T1000 (cell line): ENCODE data around the gene ERBB4.

Source experiments
- DNase-seq: peaks from one replicate; lab custom pipeline; 2025; ENCODE audit warnings: mixed read lengths; lab: John Stamatoyannopoulos, UW

ERBB4 gene

DNA sequence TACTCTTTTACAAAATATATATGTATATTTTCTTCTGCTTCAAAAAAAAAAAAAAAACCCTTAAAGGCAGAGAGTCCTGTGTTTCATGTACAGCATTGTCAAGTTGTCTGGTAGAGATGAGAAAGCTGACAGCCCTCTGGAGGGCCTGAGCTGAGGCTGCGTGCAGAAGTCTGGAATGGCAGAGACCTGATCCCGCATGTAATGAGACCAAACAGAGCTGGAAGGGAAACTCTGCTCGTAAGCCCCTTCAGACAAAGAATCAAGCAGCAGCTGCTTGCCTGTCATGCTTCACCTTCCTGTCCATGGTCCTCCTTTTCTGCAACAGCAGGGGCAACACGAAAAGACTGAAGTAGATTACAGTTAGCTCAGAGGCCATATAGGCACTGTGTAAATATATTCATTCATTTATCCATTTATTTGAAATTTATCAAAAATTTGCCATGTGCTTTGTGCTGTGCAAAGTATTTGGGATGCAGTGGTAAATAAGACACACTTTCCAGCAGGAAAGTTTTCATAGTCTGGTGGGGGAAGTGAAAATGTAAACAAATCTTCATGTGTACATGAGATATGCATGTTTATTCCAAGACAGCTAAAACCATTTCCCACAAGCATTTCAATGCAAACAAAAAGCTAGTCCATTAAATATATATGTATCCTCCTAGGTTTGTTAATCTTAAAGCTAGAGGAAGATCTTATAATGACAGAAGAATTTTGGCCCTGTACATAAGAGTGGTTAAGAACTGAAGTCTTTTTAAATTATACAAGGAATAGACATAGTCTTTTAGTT, 1069.5 kb downstream of the ERBB4 start:
- no peak for DNase-seq

DNA sequence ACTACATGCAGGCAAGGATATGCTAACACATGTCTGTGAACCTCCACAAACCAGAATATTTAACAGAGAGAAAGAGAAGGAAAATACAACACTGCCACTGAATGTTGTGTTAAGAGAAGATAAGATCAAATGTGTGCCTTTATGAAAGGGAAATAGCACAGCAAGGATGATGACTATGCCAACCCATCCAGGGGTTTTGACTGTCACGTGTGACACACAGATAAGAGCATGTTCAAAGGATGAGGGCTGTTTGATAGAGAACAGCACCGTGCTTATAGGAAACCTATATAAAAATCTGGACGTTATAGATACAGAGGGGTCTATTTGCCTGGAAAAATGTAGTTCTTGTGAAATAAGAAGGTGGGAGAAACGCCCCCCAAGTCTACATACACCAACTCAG, 1070.4 kb downstream of the ERBB4 start:
- no peak for DNase-seq

DNA sequence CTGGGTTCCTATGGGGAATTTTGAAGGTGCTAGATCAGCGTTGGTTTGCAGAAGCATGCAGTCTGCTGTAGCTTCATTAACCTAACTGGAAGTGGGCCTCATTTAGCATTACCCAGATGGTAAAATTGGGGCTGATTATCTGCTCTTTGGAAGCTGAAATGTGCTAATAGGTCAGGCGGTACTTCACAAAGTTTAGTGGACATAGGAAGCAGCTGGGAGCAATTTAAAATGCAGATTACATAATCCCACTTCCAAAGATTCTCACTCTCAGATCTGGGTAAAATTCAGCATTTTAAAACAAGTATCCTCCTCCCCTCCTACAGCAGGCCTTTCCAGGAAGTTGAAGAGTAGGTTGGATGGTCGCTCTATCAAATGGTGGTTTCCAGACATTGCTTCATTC, 1075.2 kb downstream of the ERBB4 start:
- DNase-seq = no peak

DNA sequence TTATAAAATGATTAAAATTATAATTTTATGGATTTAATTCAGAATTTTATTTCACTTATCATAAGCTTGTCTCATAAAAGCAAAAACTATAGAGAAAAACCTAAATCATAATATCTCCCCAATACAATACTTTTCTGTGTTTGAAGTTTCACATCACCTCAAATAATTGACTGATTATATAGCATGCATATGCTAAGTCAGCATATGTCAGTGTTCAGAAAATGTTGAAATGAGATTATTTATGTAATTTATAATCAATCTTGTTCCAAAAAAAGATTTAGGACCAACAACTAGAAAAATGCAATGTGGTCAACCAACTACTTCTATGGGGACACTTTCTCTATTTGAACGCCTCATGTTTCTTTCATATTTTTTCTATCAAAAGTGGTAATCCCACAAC, 1079.6 kb downstream of the ERBB4 start:
- DNase-seq = no peak

DNA sequence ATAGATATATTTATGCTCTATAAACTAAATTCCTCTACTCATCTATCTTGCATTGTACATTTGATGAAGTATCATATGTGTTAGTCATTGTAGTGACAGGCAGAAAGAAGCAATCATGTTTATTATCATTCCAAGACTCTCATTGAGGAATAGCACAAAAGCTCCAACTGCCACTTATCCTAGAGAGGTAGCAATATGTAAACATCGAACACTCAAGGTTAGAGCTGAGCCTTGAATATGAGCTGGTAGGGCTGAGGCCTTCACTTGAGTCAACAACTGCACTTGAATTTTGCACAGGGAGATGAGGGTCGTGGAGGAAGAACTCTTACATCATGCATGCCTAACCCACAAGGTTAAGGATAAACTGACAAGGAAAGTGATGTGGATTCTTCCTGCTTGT, 1081.3 kb downstream of the ERBB4 start:
- DNase-seq = no peak

DNA sequence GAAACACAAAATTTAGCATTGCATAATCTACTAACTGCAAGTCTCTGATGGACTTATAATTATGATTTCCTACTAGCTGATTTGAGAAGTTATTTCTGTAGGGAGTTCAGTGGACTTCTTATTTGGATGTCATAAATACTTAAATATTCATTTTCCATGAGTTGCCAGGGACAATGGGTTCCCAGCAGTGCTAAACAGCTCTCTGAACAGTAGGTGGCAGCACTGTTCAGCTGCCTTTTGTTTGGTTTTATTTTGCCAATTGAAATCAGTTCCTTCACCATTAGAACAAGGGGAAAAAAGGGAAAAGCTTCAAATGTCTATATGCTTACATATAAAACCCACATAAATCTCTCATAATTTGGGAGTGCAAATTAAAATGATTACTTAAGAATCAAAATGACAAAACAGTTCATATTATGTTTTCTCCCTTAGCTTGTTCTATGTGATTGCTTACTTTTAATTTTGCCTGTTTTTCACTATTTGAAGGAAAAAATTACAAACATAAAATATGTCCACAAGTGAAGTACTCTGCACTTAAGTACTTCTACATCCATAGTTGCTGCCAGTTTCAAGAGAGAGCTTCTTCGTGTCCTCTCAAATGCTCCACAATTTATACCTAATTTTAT, 1083.3 kb downstream of the ERBB4 start:
- peak; percentile 9 for DNase-seq

DNA sequence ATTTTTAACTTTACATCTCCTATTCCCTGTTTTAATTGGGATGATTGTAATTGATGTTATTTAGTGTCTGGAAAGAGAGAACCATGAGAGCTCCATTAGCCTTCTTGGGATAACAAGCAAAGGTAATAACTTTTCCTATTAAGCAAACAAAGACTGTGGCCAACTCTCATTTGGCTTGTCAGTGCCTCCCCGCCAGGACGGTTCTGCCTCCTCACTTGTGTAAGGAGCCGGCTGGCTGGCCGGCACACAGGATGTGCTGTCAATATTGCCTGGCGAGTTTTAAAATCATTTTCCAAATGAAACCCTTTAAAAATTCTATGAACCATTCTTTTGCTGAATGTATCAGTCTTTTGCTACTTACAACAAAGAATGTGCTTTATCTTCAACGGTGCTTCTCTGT, 1083.9 kb downstream of the ERBB4 start:
- DNase-seq = no peak

DNA sequence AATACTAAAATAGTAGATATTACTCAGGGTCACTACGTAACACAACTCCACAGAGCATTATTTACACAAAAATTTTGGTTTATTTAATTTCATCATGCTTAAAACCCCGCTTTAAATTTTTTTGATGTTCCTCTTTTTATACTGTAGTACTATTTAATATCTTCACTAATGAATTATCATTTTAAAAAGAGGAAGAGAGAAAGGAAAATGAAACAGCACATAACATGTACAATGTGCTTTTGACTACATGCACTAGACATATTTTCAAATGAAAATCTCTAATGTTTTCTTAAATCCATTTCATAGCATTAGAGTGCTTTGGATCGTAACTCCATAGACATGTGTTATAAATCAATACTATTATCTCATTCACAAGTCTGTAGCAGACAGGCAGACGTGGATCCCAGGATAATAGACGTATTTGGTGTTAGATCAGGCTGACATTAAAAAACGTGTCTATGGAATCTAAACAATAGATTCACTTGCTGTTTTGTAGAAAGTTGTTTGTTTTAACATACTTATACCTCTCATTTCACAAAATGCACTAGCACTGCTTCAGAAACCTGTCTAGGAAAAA, 1085.2 kb downstream of the ERBB4 start:
- no peak for DNase-seq

DNA sequence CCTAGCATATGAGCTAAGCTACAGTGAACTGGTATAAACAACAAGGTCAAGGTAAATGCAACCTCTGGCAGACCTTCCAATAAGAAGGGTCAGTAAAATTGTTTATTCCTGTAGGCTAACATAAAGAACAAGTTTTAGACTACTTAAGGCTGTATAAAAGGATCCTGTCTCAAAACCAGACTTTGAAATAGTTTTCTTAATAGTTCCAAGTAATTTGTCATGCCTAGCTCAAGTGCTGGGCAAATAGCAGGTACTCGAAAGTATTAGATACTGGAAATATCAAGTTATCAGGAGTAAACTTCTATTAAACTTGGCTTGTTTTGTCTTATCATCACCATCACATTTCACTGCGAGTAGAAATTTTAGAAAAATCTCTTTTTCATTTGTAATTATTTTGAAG, 1087.0 kb downstream of the ERBB4 start:
- no peak for DNase-seq

DNA sequence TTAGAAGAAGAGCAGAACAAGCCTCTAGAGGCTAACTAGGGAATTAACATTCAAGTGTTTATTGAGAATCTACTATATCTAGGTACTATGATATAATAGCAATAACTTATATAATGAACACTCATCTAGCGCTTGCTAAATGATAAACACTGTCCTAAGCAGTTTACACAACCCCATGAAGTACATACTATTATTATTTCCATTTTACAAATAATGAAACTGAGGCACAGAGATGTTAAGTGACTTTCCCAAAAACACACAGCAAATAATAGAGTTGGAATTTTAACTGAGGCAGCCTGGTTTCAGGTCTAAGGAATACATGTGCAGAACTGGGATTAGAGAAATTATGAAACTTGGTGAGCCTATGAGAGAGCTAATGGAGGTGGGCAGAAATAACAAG, 1088.8 kb downstream of the ERBB4 start:
- no peak for DNase-seq

DNA sequence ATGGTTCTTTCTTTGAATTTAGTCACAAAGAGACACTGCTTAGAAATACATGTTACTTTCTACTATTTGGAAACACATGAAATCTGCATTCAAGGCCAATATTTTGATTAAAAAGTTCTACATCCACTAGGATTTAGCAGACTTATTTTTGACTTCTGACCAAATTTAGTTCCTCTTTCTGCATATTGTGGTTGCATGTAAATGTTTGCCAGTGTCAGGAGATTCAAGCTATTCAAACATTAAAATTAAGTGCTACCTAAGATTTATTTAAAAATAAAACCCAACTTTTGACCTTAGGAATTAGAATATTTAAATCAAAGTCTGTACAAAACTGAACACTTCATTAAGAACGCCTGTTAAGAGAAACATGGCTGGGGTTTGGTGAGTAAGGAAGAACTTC, 1091.1 kb downstream of the ERBB4 start:
- DNase-seq = no peak

DNA sequence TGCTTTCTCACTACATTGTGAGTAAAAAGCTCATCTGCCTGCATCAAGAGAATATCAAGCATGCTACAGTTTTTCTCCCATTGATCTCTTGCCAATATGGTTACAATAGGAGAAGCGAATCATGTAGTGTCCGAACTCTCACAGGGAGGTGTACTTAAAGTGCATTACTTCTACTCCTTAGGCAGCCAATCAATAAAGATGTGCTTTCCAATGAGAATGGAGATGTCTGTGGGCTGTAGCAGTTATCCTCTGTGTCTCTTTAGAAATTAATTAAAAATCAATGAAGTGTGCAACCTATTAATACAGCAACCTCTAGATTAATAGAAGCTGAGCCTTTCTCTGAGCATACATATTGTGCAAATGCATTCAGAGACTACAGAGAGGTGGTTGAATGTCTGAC, 1098.5 kb downstream of the ERBB4 start:
- no peak for DNase-seq

DNA sequence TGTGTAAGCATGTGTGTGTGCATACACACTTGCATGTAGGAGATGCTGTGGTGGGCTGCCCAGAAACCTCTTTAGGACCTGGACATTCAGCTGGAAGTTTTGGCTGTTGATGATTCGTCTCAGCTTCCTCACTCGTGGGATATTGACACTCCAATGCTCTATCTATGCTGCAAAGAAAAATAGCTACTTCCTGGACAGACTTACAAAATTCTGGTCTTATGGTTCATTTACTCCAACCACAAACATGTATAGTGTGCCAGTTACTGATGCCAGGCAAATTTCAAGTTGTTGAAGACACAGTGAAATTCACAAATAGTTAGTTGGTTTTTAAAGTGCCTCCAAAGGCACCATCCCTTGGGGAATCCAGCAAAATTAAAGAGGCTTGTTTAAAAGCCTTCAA, 1099.6 kb downstream of the ERBB4 start:
- DNase-seq = no peak

DNA sequence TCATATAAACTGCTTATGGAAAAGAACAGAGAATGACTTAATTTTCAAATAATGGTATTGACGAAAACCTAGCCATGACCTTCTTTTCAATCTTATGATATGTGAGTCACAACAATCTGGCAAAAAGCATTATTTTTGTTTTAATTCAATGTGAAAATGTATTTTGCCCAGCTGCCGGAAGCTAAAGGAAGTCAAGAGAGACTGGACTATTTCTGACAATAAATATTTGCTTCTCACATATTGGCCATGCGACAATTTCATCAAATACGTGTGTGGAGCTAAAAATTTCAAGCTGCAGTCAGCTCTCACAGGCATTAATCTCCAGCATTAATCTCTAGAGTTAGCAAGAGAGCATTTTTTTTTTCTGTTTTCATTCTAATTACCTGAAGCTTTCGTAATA, 1101.2 kb downstream of the ERBB4 start:
- DNase-seq = no peak

DNA sequence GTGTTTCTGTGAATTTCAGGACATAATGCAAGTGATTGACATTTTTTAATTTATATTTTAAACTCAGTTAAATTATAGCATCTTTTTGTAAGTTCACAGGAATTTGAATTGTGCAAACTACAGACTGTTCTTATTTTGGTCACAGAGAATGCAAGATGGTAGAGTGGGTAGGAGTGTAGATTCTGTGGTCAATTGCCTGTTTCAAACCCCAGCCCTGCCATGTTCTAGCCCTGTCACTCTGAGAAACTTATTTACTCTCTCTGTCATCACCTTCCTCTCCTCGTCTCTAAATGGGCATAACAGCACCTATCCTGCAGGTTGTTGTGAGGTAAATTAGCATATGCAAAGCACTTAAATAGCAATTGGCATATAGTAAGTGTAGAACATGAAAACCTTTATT, 1102.4 kb downstream of the ERBB4 start:
- DNase-seq = no peak

DNA sequence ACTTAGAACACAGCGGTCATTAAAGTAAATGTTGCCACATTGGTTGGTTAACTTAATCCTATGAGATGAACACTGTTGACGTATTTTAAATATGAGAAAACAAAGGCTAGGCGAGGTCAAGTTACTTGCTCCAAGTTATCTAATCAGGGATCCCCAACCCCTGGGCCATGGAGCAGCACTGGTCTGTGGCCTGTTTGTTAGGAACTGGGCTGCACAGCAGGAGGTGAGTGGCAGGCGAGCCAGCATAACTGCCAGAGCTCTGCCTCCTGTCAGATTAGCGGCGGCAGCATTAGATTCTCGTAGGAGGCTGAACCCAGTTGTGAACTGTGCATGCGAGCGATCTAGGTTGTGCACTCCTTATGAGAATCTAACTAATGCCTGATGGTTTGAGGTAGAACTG, 1103.3 kb downstream of the ERBB4 start:
- DNase-seq = no peak

DNA sequence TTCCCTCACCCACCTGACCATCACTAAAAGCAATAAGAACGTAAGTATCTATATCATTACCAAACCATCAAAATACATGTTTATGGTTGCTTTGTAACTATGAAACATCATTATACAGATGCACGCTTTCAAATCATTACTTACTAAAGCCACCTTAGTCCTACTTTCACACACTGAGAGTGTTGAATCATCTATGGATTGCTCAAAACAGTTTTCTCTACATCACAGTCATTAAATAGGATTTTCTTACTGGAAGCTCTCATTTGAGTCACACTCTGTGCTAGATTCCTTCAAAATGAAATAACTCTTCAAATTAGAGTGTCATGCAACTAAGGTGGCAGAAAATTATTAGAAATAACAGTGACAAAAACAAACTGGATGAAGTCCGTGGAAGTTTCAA, 1103.8 kb downstream of the ERBB4 start:
- DNase-seq = no peak

DNA sequence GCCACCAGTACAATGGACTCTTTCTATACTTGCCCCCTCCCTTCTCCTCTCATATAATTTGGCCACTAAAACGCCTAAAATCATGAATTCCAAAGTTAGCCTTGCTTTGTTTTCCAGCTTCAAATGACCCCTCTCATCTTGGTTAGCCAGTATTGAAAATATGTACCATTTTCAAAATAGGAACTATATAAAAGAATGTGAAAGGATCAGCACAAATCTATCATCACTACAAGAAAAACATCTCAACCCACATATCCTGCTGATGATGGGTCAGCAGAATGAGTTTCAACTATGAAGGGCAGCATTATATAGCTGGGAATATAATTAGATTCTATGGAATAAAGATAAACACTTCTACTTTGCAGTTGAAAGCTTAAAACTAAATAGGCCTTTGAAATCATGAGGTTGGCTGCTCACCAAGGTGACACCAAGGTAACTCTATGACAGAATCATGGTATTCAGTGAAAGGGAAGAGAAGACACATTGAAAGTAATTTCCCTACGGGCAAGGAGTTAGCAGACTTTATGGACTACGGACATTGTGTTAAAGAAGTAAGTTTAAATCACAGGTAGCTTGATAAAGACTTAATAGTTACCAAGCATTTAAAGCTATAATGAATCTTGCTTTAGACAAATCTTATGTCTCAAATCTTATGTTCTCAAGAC, 1109.2 kb downstream of the ERBB4 start:
- DNase-seq = no peak

DNA sequence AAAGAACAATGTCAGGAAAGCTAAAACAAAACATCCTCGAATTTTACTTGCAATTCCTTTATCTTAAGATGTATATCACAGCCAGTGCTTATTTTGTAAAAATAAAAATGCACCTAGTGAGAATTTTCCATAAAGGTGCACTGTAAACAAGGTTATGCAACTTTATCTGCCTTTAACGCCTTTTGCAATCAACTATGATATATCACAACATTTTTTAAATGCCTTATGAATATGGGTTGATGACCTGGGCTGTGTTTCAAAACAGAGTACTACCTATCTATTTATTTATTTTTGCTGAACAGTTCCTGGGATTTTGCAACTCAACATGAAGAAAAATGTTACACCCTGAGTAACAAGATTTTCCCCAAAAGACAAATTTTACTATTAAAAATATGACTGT, 1112.4 kb downstream of the ERBB4 start:
- DNase-seq = no peak

DNA sequence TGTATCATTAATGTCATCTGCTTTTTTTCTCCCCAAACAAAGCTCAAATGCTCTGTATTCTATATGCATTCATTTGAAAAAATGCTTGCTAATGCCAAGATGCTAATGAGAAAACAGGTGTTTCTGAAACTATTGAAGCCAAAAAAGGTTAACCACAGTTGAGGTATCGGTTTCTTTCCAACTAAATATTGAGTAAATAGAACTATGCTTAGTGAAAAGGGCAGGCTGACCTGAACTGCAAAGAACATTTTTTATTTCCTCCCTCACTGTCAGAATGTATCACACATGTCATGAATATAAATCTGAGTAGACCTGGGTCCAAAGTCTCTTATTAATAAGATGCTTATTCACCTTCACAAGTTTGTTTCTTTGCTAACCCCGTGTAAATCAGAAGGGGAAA, 1115.6 kb downstream of the ERBB4 start:
- no peak for DNase-seq

DNA sequence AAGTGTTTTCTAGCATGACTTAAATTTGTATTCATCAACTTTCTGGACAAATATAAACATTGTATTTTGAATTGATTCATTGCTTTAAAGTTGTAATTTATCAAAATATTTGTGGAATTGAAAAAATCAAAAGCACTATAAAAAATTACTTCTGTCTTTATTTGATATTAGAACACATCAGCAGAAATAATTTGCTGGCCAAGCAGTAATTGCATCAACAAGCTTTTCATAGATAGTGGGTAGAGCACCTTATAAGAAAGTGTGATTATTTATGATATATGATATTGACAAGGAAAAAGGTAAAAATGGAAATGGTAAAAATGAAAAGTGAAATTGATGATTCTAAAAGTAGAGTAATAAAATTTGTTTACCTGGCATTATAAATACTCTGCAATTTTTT, 1121.1 kb downstream of the ERBB4 start:
- no peak for DNase-seq

DNA sequence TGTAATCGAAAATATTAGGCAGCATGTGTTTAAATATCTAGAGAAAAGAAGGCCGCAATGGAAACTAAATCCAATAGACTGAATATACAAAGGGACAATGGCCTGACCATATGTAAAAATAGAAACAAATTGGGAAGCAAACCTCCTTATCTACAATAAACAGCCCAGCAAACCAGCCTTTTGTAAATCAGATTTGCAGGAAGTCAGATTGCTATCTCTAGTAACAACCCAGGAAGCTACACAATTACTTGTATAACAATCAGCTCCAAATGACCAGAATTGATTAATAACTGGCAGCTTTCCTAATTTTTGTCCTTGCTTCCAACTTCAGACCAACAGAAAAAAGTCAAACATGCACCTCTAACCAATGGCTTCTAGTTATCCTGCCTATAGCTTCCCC, 1122.2 kb downstream of the ERBB4 start:
- DNase-seq = no peak

DNA sequence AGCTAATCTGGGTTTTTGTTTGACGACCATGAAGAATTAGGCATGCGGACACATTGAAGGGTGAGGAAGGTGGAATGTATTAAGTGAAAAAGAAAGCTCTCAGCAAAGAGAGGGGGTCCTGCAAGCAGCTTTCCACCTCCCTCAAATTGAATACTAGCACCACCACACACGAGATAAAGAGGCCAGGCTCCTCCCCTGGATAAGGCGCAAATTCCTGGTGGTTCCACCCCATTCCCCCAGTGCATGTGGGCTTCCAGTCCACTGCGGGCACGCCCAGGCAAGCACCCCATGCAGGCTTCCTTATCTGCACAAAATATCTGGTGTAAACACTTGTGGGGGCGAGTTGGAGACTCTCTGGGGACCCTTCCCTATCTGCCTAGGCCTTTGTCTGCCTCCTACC, 1124.9 kb downstream of the ERBB4 start:
- no peak for DNase-seq
